HepG2 (cell line): ENCODE measurements around the gene P2RY11. TPM values are rescaled to one million over a fixed set of nuclear protein-coding genes. Genes with fewer than 3 reads are reported as not detected.

Experiments
- ATAC-seq: fragments of 200-7000 bp; cut with Tn5 transposase; 3 replicates; pipeline ENCODE4 v1.9.1; 2020; ENCODE audit warnings: mild to moderate bottlenecking, moderate library complexity
- BruUV-seq: library from RNA; stranded (reverse); fragments of 400-500 nt; replicated peaks from 2 replicates; lab custom pipeline; 2021; lab: Mats Ljungman, UMichigan
- CTCF ChIA-PET: fragments of 300-600 bp; formaldehyde crosslinking; extraction: SDS; loops from one replicate; lab custom pipeline; 2021; ENCODE audit warnings: low total read pairs, inconsistent platforms, low intra/inter-chr PET ratio; lab: Yijun Ruan, JAX
- POLR2A ChIA-PET: fragments of 350-600 bp; sonication (Branson Sonifier 250); formaldehyde crosslinking; loops from one replicate; lab custom pipeline; 2020; ENCODE audit warnings: antibody characterized with exemption, inconsistent platforms; lab: Yijun Ruan, JAX
- DNase-seq: peaks from one replicate; pipeline ENCODE4 v3.0.0-alpha.2; 2015; ENCODE audit warnings: low spot score
- FAIRE-seq: peaks from 3 replicates; lab custom pipeline; 2011; peaks lifted over from hg19 to GRCh38; lab: Jason Lieb, UNC
- H2AFZ ChIP-seq: one replicate; pipeline ENCODE4 v1.6.1; 2011; ENCODE audit warnings: low read length, inconsistent platforms
- H3K27ac ChIP-seq: fragments of 300-600 bp; 3 replicates; pipeline ENCODE4 v1.8.0; 2011; ENCODE audit warnings: mixed run types, mild to moderate bottlenecking, mixed read lengths, low read length, inconsistent platforms; ENCODE audit not compliant: insufficient read depth; ENCODE audit errors: extremely low read length
- H3K27me3 ChIP-seq, 2 experiments: fragments of 200-600 bp in 1 of 2; 2 replicates in 1 of 2; 3 replicates in 1 of 2; pipeline versions ENCODE4 v1.6.0 to v1.8.0; 2011; ENCODE audit warnings: low read length in 2 of 2, mild to moderate bottlenecking in 2 of 2, moderate library complexity in 2 of 2, inconsistent platforms in 1 of 2; ENCODE audit not compliant: insufficient read depth in 2 of 2, control insufficient read depth in 1 of 2
- H3K36me3 ChIP-seq, 2 experiments: fragments of 200-600 bp in 1 of 2; replicated peaks in 1 of 2; 2 replicates in 1 of 2; 3 replicates in 1 of 2; pipeline versions ENCODE4 v1.5.1 to v1.8.0; 2011; ENCODE audit warnings: low read length in 2 of 2, inconsistent platforms in 1 of 2; ENCODE audit not compliant: insufficient read depth in 2 of 2, control insufficient read depth in 1 of 2
- H3K4me1 ChIP-seq: 2 replicates; pipeline ENCODE4 v1.5.1; 2012; ENCODE audit warnings: low read length, inconsistent platforms; ENCODE audit not compliant: insufficient read depth
- H3K4me2 ChIP-seq: 2 replicates; pipeline ENCODE4 v1.6.0; 2011; ENCODE audit warnings: low read depth, low read length, inconsistent platforms
- H3K4me3 ChIP-seq, 3 experiments: fragments of 200-600 bp in 1 of 3; sonication (generic), shearing (Covaris generic) in 1 of 3; replicated peaks in 1 of 3; 2 replicates each; pipeline ENCODE4 v1.5.1; 2011 to 2016; ENCODE audit warnings: low read length in 3 of 3, inconsistent platforms in 2 of 3, low read depth in 2 of 3, mild to moderate bottlenecking in 2 of 3, control low read depth in 1 of 3, mixed read lengths in 1 of 3; ENCODE audit not compliant: insufficient read depth in 1 of 3
- H3K79me2 ChIP-seq: one replicate; pipeline ENCODE4 v1.6.1; 2011; ENCODE audit warnings: low read length, inconsistent platforms; ENCODE audit not compliant: insufficient read depth
- H3K9ac ChIP-seq: 2 replicates; pipeline ENCODE4 v1.6.0; 2011; ENCODE audit warnings: mild to moderate bottlenecking, low read depth, low read length, inconsistent platforms; ENCODE audit not compliant: insufficient read depth
- H3K9me3 ChIP-seq: 2 replicates; pipeline ENCODE4 v1.5.1; 2012; ENCODE audit warnings: mild to moderate bottlenecking, low read length
- H4K20me1 ChIP-seq: 2 replicates; pipeline ENCODE4 v1.6.0; 2011; ENCODE audit warnings: inconsistent platforms, mild to moderate bottlenecking, low read length, moderate library complexity; ENCODE audit not compliant: insufficient read depth
- AGO2 ChIP-seq: fragments of 200-400 bp; formaldehyde crosslinking; optimal IDR thresholded peaks from 2 replicates; pipeline ENCODE3; 2017; ENCODE audit warnings: mild to moderate bottlenecking, low read depth, low read length, moderate library complexity
- POLR2A ChIP-seq, 2 experiments: IDR thresholded peaks; 2 replicates each; pipeline ENCODE4 v1.6.1; 2011; ENCODE audit warnings: low read depth in 2 of 2, low read length in 2 of 2, mild to moderate bottlenecking in 1 of 2, moderate library complexity in 1 of 2; ENCODE audit not compliant: insufficient read depth in 1 of 2
- WGBS: methylation state at CpG from one replicate; pipeline ENCODE4 v1.1.6; 2017; ENCODE audit warnings: low lambda C conversion rate; 5-methylcytosine and 5-hydroxymethylcytosine counted together
- in situ Hi-C: cut with HindIII; loops from 2 replicates; pipeline ENCODE4 v1.10.0; 2017; ENCODE audit warnings: low pct_unique_long_range_greater_than_20kb; ENCODE audit not compliant: extremely low pct_ligation_motif_present
- intact Hi-C: fragments of 100-400 bp; cut with micrococcal nuclease; formaldehyde crosslinking; loops from one replicate; pipeline ENCODE4 v1.10.0; 2022; ENCODE audit not compliant: unreplicated experiment
- polyA plus RNA-seq, 8 experiments: library from polyadenylated mRNA; depleted of rRNA in 3 of 8; stranded (reverse) in 7 of 8; unstranded in 1 of 8; fragments of >200 nt; fragmentation: Illumina TruSeq in 4 of 8; extraction: Trizol in 4 of 8; gene quantifications; 2 replicates each; pipeline versions ENCODE4 v1.2.1 to v1.2.3, GENCODE V29; 2011 to 2016; ENCODE audit warnings: low read depth in 4 of 8, missing spikeins in 1 of 8, mixed read lengths in 1 of 8; ENCODE audit not compliant: insufficient read depth in 1 of 8
- total RNA-seq, 5 experiments: library from RNA; depleted of rRNA; stranded (reverse); fragments of >200 nt; fragmentation: Illumina TruSeq; extraction: Trizol; gene quantifications; 2 replicates each; pipeline ENCODE4 v1.2.3, GENCODE V29; 2016; ENCODE audit warnings: low read depth in 1 of 5
- TF ChIP-seq, protein P1 (sequence below): sonication (generic); formaldehyde crosslinking; IDR thresholded peaks from 2 replicates; pipeline ENCODE4 v1.5.0; 2020; ENCODE audit warnings: missing genetic modification reagents, mild to moderate bottlenecking, borderline replicate concordance
- TF ChIP-seq, protein P2 (sequence below), 2 experiments: sonication (generic) in 1 of 2; formaldehyde crosslinking in 1 of 2; IDR thresholded peaks; 2 replicates each; pipeline versions ENCODE4 v1.4.0 to v1.6.1; 2016 to 2020; ENCODE audit warnings: borderline replicate concordance in 1 of 2, low read depth in 1 of 2, mild to moderate bottlenecking in 1 of 2, missing genetic modification reagents in 1 of 2

The P2RY11 gene
- total and polyA plus RNA-seq, 2 of the 13 experiments (the other 11 are each of a cell fraction or from before 2014, with no cell fraction given): 4.0 to 7.8 TPM

DNA sequence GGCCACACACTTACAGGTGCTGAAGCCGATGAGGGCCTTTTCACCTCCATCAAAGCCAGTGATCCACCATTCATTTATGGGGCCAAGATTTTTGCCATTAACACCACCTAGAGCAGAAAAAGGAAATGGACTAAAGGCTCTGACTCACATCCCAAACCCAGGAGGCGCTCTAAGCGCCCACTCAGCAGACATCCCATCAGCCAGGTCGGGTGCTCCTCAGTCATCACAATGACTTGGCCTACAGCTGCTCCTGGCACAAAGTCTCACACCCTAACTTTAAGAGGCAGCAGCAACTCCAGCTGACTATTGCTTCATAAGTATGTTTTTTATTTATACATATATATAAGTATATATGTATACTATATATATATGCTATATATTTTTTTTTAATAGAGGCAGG, 44.3 kb downstream of the P2RY11 start (continued):
- TF ChIP-seq, protein P1, sequence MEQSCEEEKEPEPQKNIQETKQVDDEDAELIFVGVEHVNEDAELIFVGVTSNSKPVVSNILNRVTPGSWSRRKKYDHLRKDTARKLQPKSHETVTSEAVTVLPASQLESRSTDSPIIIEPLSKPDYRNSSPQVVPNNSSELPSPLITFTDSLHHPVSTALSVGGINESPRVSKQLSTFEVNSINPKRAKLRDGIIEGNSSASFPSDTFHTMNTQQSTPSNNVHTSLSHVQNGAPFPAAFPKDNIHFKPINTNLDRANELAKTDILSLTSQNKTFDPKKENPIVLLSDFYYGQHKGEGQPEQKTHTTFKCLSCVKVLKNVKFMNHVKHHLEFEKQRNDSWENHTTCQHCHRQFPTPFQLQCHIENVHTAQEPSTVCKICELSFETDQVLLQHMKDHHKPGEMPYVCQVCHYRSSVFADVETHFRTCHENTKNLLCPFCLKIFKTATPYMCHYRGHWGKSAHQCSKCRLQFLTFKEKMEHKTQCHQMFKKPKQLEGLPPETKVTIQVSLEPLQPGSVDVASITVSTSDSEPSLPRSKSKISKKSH (CRISPR knock-in tag): no peak

DNA sequence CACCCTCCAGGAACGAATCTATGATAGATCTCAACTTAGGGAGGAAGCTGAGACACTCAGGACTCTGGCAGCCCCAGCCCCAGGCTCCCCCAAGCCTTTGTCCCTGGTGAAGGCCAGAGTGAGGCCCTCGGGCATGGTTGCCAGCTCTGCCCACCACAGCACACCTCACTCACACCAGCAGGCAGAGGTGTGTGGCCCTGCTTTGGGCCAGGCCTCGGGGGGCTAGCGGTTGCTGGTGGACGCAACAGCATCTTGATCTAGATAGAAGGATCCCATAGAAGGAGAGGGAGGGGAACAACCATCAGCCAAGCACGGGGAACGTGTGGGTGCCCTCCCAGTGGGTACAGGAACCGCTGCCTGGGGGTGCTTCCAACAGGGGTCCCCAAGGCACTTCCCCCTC, 46.6 kb downstream of the P2RY11 start:
- 92% methylated on average over 7 of the region's 8 CpGs for WGBS

More for the DNA sequence above, 46.6 kb downstream of the P2RY11 start:
- Histone ChIP-seq H3K27me3 (no peaks in the 10 kb centered on the region), H3K4me1 (no peaks in the 10 kb centered on the region), H3K36me3 (peaks cover 43 to 83% of the 10 kb centered on the region in 2 experiments), H3K9me3 (no peaks in the 10 kb centered on the region), H2AFZ (no peak overlapping the region), H3K79me2 (no peaks in the 10 kb centered on the region), H3K4me3 (no peak overlapping the region), H3K9ac (no peak overlapping the region), H3K4me2 (no peak overlapping the region), H3K27ac (no peak overlapping the region), H4K20me1 (no peaks in the 10 kb centered on the region)
- TF ChIP-seq POLR2A (IDR thresholded peaks at IDR 0.05; ENCODE audit: insufficient read depth in 1 of 2, low read depth in 2 of 2, low read length in 2 of 2) (no peak), AGO2 (peak; percentile 12)
- TF ChIP-seq, protein P2, sequence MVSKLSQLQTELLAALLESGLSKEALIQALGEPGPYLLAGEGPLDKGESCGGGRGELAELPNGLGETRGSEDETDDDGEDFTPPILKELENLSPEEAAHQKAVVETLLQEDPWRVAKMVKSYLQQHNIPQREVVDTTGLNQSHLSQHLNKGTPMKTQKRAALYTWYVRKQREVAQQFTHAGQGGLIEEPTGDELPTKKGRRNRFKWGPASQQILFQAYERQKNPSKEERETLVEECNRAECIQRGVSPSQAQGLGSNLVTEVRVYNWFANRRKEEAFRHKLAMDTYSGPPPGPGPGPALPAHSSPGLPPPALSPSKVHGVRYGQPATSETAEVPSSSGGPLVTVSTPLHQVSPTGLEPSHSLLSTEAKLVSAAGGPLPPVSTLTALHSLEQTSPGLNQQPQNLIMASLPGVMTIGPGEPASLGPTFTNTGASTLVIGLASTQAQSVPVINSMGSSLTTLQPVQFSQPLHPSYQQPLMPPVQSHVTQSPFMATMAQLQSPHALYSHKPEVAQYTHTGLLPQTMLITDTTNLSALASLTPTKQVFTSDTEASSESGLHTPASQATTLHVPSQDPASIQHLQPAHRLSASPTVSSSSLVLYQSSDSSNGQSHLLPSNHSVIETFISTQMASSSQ (IDR thresholded peaks at IDR 0.05; ENCODE audit: low read depth): no peak
- TF ChIP-seq, protein P2 (CRISPR knock-in tag; IDR thresholded peaks at IDR 0.05; ENCODE audit: borderline replicate concordance): no peak
- in situ Hi-C loops (no loop called here), intact Hi-C loops (no loop called here)
- no TSS peak for BruUV-seq
- no peak for FAIRE-seq
- no peak; the same call in 2 of the 3 replicates for ATAC-seq
- ChIA-PET CTCF (no interaction called here), POLR2A (no interaction called here)
- DNase-seq: no peak
